OCI-M2 (cell line): Measurements from ENCODE around the gene JMJD8.

ENCODE experiments used
- DNase-seq: peaks from one replicate; lab custom pipeline; 2025; ENCODE audit not compliant: unreplicated experiment; lab: John Stamatoyannopoulos, UW

The JMJD8 gene

GRCh38 chr16:662095-662494 is 22.0 kb downstream of the JMJD8 start:
- no peak for DNase-seq

- DNase-seq = no peak
Measured at GRCh38 chr16:661184-661821, 22.8 kb downstream of the JMJD8 start.

GRCh38 chr16:660459-661183 is 23.5 kb downstream of the JMJD8 start:
- no peak for DNase-seq

GRCh38 chr16:660132-660458 is 24.0 kb downstream of the JMJD8 start:
- DNase-seq = no peak

GRCh38 chr16:659618-660017 is 24.5 kb downstream of the JMJD8 start:
- DNase-seq = no peak

- no peak for DNase-seq
Measured at GRCh38 chr16:658679-659571, 25.2 kb downstream of the JMJD8 start.

GRCh38 chr16:657487-657886 is 26.6 kb downstream of the JMJD8 start:
- no peak for DNase-seq

GRCh38 chr16:654034-654433 is 30.1 kb downstream of the JMJD8 start:
- DNase-seq = no peak

- DNase-seq = no peak
Measured at GRCh38 chr16:652454-653305, 31.5 kb downstream of the JMJD8 start.

GRCh38 chr16:651844-652243 is 32.3 kb downstream of the JMJD8 start:
- no peak for DNase-seq

GRCh38 chr16:649631-650030 is 34.5 kb downstream of the JMJD8 start:
- no peak for DNase-seq

- no peak for DNase-seq
Measured at GRCh38 chr16:648781-649589, 35.1 kb downstream of the JMJD8 start, which contains the start of gene WDR90. TSS of gene WDR90 (plus strand) at chr16:649365. CDS start at chr16:649417, 52 bp downstream.

- no peak for DNase-seq
Measured at GRCh38 chr16:648071-648780, 35.9 kb downstream of the JMJD8 start.

- no peak for DNase-seq
Measured at GRCh38 chr16:647173-647902, 36.8 kb downstream of the JMJD8 start.

- DNase-seq = no peak
Measured at GRCh38 chr16:646679-647172, 37.4 kb downstream of the JMJD8 start.

- DNase-seq = no peak
Measured at GRCh38 chr16:645852-646678, 38.1 kb downstream of the JMJD8 start.

GRCh38 chr16:644556-644955 is 39.6 kb downstream of the JMJD8 start:
- DNase-seq = no peak

- DNase-seq = no peak
Measured at GRCh38 chr16:643050-643368, 41.1 kb downstream of the JMJD8 start.
